HepG2 (cell line): Measurements from ENCODE around the gene TMEM225B. TPM values are rescaled to one million over a fixed set of nuclear protein-coding genes. Genes with fewer than 3 reads are reported as not detected.
A peak's percentile ranks its signal among the peaks of the same experiment; 100 is the strongest.

Source experiments
- CHCHD3 ChIP-seq: sonication (generic); formaldehyde crosslinking; IDR thresholded peaks from 2 replicates; pipeline ENCODE4 v1.8.0; 2022; ENCODE audit warnings: mild to moderate bottlenecking, missing genetic modification reagents, moderate library complexity
- CREB1 ChIP-seq, 2 experiments: fragments of 450-650 bp in 1 of 2; IDR thresholded peaks; 2 replicates each; pipeline ENCODE4 v1.6.1; 2016 to 2017; ENCODE audit warnings: control low read depth in 1 of 2, mild to moderate bottlenecking in 1 of 2, missing compliant biosample characterization in 1 of 2, missing genetic modification characterization in 1 of 2
- FOSL1 ChIP-seq: sonication (generic); formaldehyde crosslinking; IDR thresholded peaks from 2 replicates; pipeline ENCODE4 v1.9.0; 2021; ENCODE audit warnings: missing genetic modification reagents, borderline replicate concordance
- HIVEP1 ChIP-seq: sonication (generic); formaldehyde crosslinking; IDR thresholded peaks from 2 replicates; pipeline ENCODE4 v1.4.0; 2020; ENCODE audit warnings: mild to moderate bottlenecking, missing genetic modification reagents
- KAT2B ChIP-seq: fragments of 150-350 bp; IDR thresholded peaks from 2 replicates; pipeline ENCODE4 v1.6.1; 2014; ENCODE audit warnings: low read depth, low read length, borderline replicate concordance
- MTA1 ChIP-seq: sonication (generic); formaldehyde crosslinking; IDR thresholded peaks from 2 replicates; pipeline ENCODE4 v1.4.0; 2020; ENCODE audit warnings: missing genetic modification reagents, mild to moderate bottlenecking, borderline replicate concordance
- NFYC ChIP-seq: IDR thresholded peaks from 2 replicates; pipeline ENCODE4 v1.6.1; 2016; ENCODE audit warnings: missing genetic modification reagents, missing compliant biosample characterization
- ZBTB42 ChIP-seq: sonication (generic); formaldehyde crosslinking; IDR thresholded peaks from 2 replicates; pipeline ENCODE4 v1.5.0; 2020; ENCODE audit warnings: mild to moderate bottlenecking, missing genetic modification reagents
- ZNF101 ChIP-seq: sonication (generic); formaldehyde crosslinking; IDR thresholded peaks from 2 replicates; pipeline ENCODE4 v1.4.0; 2020; ENCODE audit warnings: mild to moderate bottlenecking, low read depth, missing genetic modification reagents, borderline replicate concordance
- ZNF34 ChIP-seq: sonication (generic); formaldehyde crosslinking; IDR thresholded peaks from 2 replicates; pipeline ENCODE4 v1.4.0; 2020; ENCODE audit warnings: mild to moderate bottlenecking, missing genetic modification reagents, borderline replicate concordance
- ZNF460 ChIP-seq: sonication (generic); formaldehyde crosslinking; IDR thresholded peaks from 2 replicates; pipeline ENCODE4 v1.5.1; 2020; ENCODE audit warnings: missing genetic modification reagents, mild to moderate bottlenecking, borderline replicate concordance
- ZNF543 ChIP-seq: sonication (generic); formaldehyde crosslinking; IDR thresholded peaks from 2 replicates; pipeline ENCODE4 v1.4.0; 2020; ENCODE audit warnings: mild to moderate bottlenecking, missing genetic modification reagents
- polyA plus RNA-seq, 8 experiments: library from polyadenylated mRNA; depleted of rRNA in 3 of 8; stranded (reverse) in 7 of 8; unstranded in 1 of 8; fragments of >200 nt; fragmentation: Illumina TruSeq in 4 of 8; extraction: Trizol in 4 of 8; gene quantifications; 2 replicates each; pipeline versions ENCODE4 v1.2.1 to v1.2.3, GENCODE V29; 2011 to 2016; ENCODE audit warnings: low read depth in 4 of 8, missing spikeins in 1 of 8, mixed read lengths in 1 of 8; ENCODE audit not compliant: insufficient read depth in 1 of 8
- total RNA-seq, 5 experiments: library from RNA; depleted of rRNA; stranded (reverse); fragments of >200 nt; fragmentation: Illumina TruSeq; extraction: Trizol; gene quantifications; 2 replicates each; pipeline ENCODE4 v1.2.3, GENCODE V29; 2016; ENCODE audit warnings: low read depth in 1 of 5
- TF ChIP-seq, protein P1 (sequence below): IDR thresholded peaks from 2 replicates; pipeline ENCODE4 v1.6.1; 2012; ENCODE audit warnings: low read length, improper control_type of control experiment
- TF ChIP-seq, protein P2 (sequence below): sonication (generic); formaldehyde crosslinking; IDR thresholded peaks from 2 replicates; pipeline ENCODE4 v1.8.0; 2022; ENCODE audit warnings: mild to moderate bottlenecking, missing genetic modification reagents, borderline replicate concordance
- TF ChIP-seq, protein P3 (sequence below): sonication (generic); formaldehyde crosslinking; IDR thresholded peaks from 2 replicates; pipeline ENCODE4 v1.5.0; 2020; ENCODE audit warnings: missing genetic modification reagents
- TF ChIP-seq, protein P4 (sequence below): sonication (generic); formaldehyde crosslinking; IDR thresholded peaks from 2 replicates; pipeline ENCODE4 v1.4.0; 2020; ENCODE audit warnings: missing genetic modification reagents
- TF ChIP-seq, protein P5 (sequence below): IDR thresholded peaks from 2 replicates; pipeline ENCODE4 v1.6.1; 2016; ENCODE audit warnings: missing biosample characterization, missing genetic modification reagents, low read depth
- TF ChIP-seq, protein P6 (sequence below): sonication (generic); formaldehyde crosslinking; IDR thresholded peaks from 2 replicates; pipeline ENCODE4 v1.5.1; 2020; ENCODE audit warnings: missing genetic modification reagents, mild to moderate bottlenecking, borderline replicate concordance

Gene TMEM225B
- total and polyA plus RNA-seq, 2 of the 13 experiments (the other 11 are each of a cell fraction or from before 2014, with no cell fraction given), result 0.78 to 0.95 TPM

DNA sequence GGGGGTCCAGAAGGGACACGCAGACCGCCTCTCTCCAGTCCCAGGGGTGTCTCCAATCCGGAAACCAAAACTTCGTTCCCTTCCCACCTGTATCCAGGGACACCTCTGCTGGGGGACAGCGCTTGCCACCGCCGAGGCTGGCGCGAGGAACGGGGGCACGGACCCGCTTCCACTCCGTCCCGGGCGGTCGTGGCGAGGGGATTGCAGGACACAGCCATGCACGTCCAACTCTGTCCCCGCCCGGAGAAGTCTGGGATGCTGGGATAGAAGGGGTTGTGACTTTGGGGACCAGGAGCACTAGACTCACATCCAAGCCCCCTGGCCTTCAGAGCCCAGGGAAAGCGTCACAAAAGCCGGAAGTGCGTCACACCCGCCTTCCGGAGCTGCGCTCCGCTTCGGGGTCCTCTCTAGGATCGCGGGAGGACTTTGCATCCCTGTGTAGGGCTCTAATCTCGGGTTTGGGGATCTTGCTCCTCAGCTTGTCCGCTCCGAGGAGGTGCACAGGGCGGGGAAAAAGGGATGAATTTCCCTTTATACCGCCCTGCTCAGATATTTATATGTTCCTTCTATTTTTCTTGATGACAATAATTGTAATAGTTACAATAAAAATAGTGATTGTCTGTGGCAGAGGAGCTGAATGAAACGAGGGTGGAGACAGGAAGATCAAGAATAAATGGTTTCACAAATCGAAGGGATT lies 46.2 kb upstream of the TMEM225B start, which contains the start of gene FAM200A (continued):
- peak; percentile 95 for TF ChIP-seq CREB1 (IDR thresholded peaks at IDR 0.05)
- TF ChIP-seq CREB1 (CRISPR knock-in tag; IDR thresholded peaks at IDR 0.05), result peak; percentile 98
- TF ChIP-seq, protein P1, sequence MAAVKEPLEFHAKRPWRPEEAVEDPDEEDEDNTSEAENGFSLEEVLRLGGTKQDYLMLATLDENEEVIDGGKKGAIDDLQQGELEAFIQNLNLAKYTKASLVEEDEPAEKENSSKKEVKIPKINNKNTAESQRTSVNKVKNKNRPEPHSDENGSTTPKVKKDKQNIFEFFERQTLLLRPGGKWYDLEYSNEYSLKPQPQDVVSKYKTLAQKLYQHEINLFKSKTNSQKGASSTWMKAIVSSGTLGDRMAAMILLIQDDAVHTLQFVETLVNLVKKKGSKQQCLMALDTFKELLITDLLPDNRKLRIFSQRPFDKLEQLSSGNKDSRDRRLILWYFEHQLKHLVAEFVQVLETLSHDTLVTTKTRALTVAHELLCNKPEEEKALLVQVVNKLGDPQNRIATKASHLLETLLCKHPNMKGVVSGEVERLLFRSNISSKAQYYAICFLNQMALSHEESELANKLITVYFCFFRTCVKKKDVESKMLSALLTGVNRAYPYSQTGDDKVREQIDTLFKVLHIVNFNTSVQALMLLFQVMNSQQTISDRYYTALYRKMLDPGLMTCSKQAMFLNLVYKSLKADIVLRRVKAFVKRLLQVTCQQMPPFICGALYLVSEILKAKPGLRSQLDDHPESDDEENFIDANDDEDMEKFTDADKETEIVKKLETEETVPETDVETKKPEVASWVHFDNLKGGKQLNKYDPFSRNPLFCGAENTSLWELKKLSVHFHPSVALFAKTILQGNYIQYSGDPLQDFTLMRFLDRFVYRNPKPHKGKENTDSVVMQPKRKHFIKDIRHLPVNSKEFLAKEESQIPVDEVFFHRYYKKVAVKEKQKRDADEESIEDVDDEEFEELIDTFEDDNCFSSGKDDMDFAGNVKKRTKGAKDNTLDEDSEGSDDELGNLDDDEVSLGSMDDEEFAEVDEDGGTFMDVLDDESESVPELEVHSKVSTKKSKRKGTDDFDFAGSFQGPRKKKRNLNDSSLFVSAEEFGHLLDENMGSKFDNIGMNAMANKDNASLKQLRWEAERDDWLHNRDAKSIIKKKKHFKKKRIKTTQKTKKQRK, result no peak
- no peak for TF ChIP-seq ZNF34 (CRISPR knock-in tag)
- TF ChIP-seq, protein P2, sequence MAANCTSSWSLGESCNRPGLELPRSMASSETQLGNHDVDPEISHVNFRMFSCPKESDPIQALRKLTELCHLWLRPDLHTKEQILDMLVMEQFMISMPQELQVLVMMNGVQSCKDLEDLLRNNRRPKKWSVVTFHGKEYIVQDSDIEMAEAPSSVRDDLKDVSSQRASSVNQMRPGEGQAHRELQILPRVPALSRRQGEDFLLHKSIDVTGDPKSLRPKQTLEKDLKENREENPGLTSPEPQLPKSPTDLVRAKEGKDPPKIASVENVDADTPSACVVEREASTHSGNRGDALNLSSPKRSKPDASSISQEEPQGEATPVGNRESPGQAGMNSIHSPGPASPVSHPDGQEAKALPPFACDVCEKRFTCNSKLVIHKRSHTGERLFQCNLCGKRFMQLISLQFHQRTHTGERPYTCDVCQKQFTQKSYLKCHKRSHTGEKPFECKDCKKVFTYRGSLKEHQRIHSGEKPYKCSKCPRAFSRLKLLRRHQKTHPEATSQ (CRISPR knock-in tag), result no peak
- TF ChIP-seq, protein P3, sequence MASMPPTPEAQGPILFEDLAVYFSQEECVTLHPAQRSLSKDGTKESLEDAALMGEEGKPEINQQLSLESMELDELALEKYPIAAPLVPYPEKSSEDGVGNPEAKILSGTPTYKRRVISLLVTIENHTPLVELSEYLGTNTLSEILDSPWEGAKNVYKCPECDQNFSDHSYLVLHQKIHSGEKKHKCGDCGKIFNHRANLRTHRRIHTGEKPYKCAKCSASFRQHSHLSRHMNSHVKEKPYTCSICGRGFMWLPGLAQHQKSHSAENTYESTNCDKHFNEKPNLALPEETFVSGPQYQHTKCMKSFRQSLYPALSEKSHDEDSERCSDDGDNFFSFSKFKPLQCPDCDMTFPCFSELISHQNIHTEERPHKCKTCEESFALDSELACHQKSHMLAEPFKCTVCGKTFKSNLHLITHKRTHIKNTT (CRISPR knock-in tag), result no peak
- no peak for TF ChIP-seq ZNF101 (CRISPR knock-in tag)
- TF ChIP-seq, protein P4, sequence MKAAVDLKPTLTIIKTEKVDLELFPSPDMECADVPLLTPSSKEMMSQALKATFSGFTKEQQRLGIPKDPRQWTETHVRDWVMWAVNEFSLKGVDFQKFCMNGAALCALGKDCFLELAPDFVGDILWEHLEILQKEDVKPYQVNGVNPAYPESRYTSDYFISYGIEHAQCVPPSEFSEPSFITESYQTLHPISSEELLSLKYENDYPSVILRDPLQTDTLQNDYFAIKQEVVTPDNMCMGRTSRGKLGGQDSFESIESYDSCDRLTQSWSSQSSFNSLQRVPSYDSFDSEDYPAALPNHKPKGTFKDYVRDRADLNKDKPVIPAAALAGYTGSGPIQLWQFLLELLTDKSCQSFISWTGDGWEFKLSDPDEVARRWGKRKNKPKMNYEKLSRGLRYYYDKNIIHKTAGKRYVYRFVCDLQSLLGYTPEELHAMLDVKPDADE, result no peak
- TF ChIP-seq, protein P5, sequence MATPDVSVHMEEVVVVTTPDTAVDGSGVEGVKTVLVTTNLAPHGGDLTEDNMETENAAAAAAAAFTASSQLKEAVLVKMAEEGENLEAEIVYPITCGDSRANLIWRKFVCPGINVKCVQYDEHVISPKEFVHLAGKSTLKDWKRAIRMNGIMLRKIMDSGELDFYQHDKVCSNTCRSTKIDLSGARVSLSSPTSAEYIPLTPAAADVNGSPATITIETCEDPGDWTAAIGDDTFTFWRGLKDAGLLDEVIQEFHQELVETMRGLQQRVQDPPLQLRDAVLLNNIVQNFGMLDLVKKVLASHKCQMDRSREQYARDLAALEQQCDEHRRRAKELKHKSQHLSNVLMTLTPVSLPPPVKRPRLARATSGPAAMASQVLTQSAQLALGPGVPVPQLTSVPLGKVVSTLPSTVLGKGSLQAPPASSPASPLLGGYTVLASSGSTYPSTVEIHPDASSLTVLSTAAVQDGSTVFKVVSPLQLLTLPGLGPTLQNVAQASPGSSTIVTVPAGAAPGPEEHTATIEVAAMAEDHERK (CRISPR knock-in tag), result no peak
- TF ChIP-seq, protein P6, sequence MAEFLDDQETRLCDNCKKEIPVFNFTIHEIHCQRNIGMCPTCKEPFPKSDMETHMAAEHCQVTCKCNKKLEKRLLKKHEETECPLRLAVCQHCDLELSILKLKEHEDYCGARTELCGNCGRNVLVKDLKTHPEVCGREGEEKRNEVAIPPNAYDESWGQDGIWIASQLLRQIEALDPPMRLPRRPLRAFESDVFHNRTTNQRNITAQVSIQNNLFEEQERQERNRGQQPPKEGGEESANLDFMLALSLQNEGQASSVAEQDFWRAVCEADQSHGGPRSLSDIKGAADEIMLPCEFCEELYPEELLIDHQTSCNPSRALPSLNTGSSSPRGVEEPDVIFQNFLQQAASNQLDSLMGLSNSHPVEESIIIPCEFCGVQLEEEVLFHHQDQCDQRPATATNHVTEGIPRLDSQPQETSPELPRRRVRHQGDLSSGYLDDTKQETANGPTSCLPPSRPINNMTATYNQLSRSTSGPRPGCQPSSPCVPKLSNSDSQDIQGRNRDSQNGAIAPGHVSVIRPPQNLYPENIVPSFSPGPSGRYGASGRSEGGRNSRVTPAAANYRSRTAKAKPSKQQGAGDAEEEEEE, result no peak; the same call in 1 of the 2 replicates
- TF ChIP-seq FOSL1 (CRISPR knock-in tag), result no peak
- no peak for TF ChIP-seq ZBTB42 (CRISPR knock-in tag)
- peak; percentile 28; the same call in 1 of the 2 replicates for TF ChIP-seq NFYC (CRISPR knock-in tag)
- no peak for TF ChIP-seq MTA1 (CRISPR knock-in tag)
- no peak for TF ChIP-seq KAT2B
- no peak for TF ChIP-seq ZNF543
- no peak for TF ChIP-seq HIVEP1 (CRISPR knock-in tag)
- no peak for TF ChIP-seq ZNF460 (CRISPR knock-in tag)
- no peak for TF ChIP-seq CHCHD3 (CRISPR knock-in tag)
